Measurements from ENCODE around the gene SERPINH1. TPM values are rescaled to one million over a fixed set of nuclear protein-coding genes. Genes with fewer than 3 reads are reported as not detected.

SERPINH1 gene
- total and polyA plus RNA-seq, 2 of the 13 experiments (the other 11 are each of a cell fraction or from before 2014, with no cell fraction given), result 83.6 to 83.8 TPM

DNA sequence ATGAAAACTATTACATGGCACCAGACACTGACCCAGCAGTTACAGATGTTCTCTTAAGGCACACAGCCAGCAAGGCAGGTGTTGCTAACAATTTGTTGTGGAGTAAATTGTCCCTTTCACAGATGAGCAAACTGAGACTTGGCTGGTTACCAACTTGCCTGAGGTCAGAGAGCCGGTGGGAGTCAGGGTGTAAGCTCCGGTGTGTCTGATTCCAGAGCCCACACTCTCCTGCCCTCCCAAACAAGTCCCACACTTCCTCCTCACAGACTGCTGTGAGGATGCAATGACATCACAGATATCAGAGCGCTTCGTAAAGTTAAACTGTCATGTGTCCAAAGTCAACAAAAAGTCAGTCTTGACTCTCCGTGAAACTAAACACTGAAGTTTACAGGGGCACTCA, 48.8 kb upstream of the SERPINH1 start:
- Histone ChIP-seq H3K27ac (ENCODE audit: extremely low read length, insufficient read depth, low read length) (no peak overlapping the region), H3K9me3 (ENCODE audit: low read length) (no peaks in the 10 kb centered on the region), H3K27me3 (ENCODE audit: control insufficient read depth in 1 of 2, insufficient read depth in 2 of 2, low read length in 2 of 2) (no peaks in the 10 kb centered on the region), H3K9ac (ENCODE audit: insufficient read depth, low read depth, low read length) (no peak overlapping the region), H4K20me1 (ENCODE audit: insufficient read depth, low read length) (no peaks in the 10 kb centered on the region; the same call in 1 of the 2 replicates), H2AFZ (ENCODE audit: low read length) (no peak overlapping the region), H3K4me3 (replicated peaks in 1 of 3; ENCODE audit: insufficient read depth in 1 of 3, low read depth in 2 of 3, low read length in 3 of 3) (no peak overlapping the region), H3K36me3 (replicated peaks in 1 of 2; ENCODE audit: control insufficient read depth in 1 of 2, insufficient read depth in 2 of 2, low read length in 2 of 2) (peaks cover 6 to 18% of the 10 kb centered on the region in 2 experiments; a peak in 4 of 5 replicates), H3K79me2 (ENCODE audit: insufficient read depth, low read length) (peaks cover 37% of the 10 kb centered on the region), H3K4me2 (ENCODE audit: low read depth, low read length) (no peak overlapping the region), H3K4me1 (ENCODE audit: insufficient read depth, low read length) (peaks cover 100% of the 10 kb centered on the region)
- intact Hi-C loops (cut with micrococcal nuclease; ENCODE audit: unreplicated experiment), result no loop called here
- ChIA-PET POLR2A (no interaction called here), CTCF (ENCODE audit: low intra/inter-chr PET ratio, low total read pairs) (no interaction called here)
- FAIRE-seq (no peak), DNase-seq (ENCODE audit: low spot score) (no peak), ATAC-seq (no peak)
- in situ Hi-C loops (cut with HindIII; ENCODE audit: extremely low pct_ligation_motif_present, low pct_unique_long_range_greater_than_20kb), result no loop called here
- 89% methylated on average over 5 of the region's 5 CpGs for WGBS (ENCODE audit: low lambda C conversion rate)
- BruUV-seq (replicated peaks), result no TSS peak
- TF ChIP-seq ADNP (CRISPR knock-in tag; IDR thresholded peaks at IDR 0.05) (peak; percentile 81), CHD4 (IDR thresholded peaks at IDR 0.05; ENCODE audit: borderline replicate concordance, low read length) (peak; percentile 82; the same call in 1 of the 2 replicates), CREB1 (IDR thresholded peaks at IDR 0.05) (peak; percentile 33; the same call in 1 of the 2 replicates), CREB1 (CRISPR knock-in tag; IDR thresholded peaks at IDR 0.05) (no peak), ZNF329 (CRISPR knock-in tag; IDR thresholded peaks at IDR 0.05; ENCODE audit: low read depth) (no peak), KDM1A (CRISPR knock-in tag; IDR thresholded peaks at IDR 0.05) (peak; percentile 76; the same call in 1 of the 2 replicates), SALL1 (CRISPR knock-in tag; IDR thresholded peaks at IDR 0.05) (no peak), ZNF629 (CRISPR knock-in tag; conservative IDR thresholded peaks at IDR 0.05) (peak; percentile 95), ZMYM3 (CRISPR knock-in tag; IDR thresholded peaks at IDR 0.05) (peak; percentile 62)
- TF ChIP-seq, protein P1, sequence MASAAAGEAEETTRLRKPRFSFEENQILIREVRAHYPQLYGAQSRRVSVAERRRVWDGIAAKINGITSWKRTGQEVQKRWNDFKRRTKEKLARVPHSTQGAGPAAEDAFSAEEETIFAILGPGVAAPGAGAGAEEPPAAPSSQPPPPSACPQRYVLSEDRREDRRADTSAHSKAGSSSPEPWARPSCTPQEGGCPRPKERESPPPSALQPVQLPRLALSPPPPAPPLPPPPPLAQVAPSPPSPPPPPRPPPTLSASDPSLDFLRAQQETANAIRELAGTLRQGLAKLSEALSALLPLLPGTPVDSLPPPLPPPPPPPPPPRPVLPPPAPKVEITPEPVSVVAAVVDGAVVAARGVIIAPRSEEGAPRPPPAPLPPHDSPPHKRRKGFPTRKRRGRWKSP (CRISPR knock-in tag; IDR thresholded peaks at IDR 0.05), result no peak

Measured in HepG2 (cell line).